T-helper 17 cell (primary cell): Measurements from ENCODE around the gene APLN. TPM values are rescaled to one million over a fixed set of nuclear protein-coding genes. Genes with fewer than 3 reads are reported as not detected.
A peak's percentile ranks its signal among the peaks of the same experiment; 100 is the strongest.

Experiments
- ATAC-seq: fragments of 150-1000 bp; cut with Tn5 transposase; 2 replicates; pipeline ENCODE4 v1.10.0; 2021; ENCODE audit warnings: mild to moderate bottlenecking, moderate library complexity
- DNase-seq, 3 donors: peaks; one replicate each; pipeline versions ENCODE4 v3.0.0 to v3.0.0-alpha.2; 2020 to 2021
- H3K9me3 ChIP-seq: one replicate; pipeline ENCODE4 v1.7.0; 2013; ENCODE audit warnings: low read length, mild to moderate bottlenecking; ENCODE audit not compliant: control insufficient read depth, poor library complexity, severe bottlenecking
- H3K27ac Mint-ChIP-seq: one replicate; pipeline ENCODE4 v1.8.0; 2022; ENCODE audit warnings: mild to moderate bottlenecking, moderate library complexity, mixed read lengths
- H3K27me3 Mint-ChIP-seq: one replicate; pipeline ENCODE4 v1.8.0; 2022; ENCODE audit warnings: mixed read lengths
- H3K36me3 Mint-ChIP-seq: one replicate; pipeline ENCODE4 v1.8.0; 2022; ENCODE audit warnings: low read depth, mixed read lengths
- H3K4me1 Mint-ChIP-seq: one replicate; pipeline ENCODE4 v1.8.0; 2022; ENCODE audit warnings: mild to moderate bottlenecking, mixed read lengths
- H3K4me3 Mint-ChIP-seq: one replicate; pipeline ENCODE4 v1.8.0; 2022; ENCODE audit warnings: mild to moderate bottlenecking, moderate library complexity, mixed read lengths
- total RNA-seq, 4 donors: library from RNA in 2 of 4; stranded (reverse) in 2 of 4; gene quantifications; one replicate each; pipeline ENCODE4 v1.2.3 and lab custom pipeline; 2022 to 2026

The APLN gene
- total RNA-seq, 2 donors from 2014 or later = not detected

- no peak for ATAC-seq
- no peak for DNase-seq
- no peaks in the 10 kb centered on the region for H3K9me3 ChIP-seq
- H3K36me3 Mint-ChIP-seq = no peaks in the 10 kb centered on the region
- H3K27ac Mint-ChIP-seq = no peak overlapping the region
- no peaks in the 10 kb centered on the region for H3K4me1 Mint-ChIP-seq
- no peaks in the 10 kb centered on the region for H3K27me3 Mint-ChIP-seq
- H3K4me3 Mint-ChIP-seq = no peak overlapping the region
These were observed 12.1 kb downstream of the APLN start for GRCh38 chrX:129642641-129643040.

DNA sequence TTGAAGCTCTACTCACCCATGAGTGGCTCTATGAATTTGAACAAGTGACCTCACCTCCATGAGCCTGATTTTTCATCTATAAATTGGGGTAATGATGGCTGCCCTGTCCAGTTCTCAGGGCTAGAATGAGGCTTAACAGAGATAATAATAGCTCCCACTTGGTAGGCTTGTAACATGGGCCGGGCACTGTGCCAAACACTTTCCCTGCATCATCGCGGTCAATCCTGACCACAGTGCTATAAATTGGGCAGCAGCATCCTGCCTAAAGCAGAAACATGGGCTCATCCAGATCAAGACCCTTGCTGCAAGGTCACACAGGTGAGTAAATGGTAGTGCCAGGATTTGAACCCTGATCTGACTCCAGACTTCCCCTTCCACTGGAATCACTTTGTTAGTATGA, 12.8 kb downstream of the APLN start:
- Mint-ChIP-seq H3K36me3 (no peaks in the 10 kb centered on the region), H3K27me3 (no peaks in the 10 kb centered on the region), H3K4me3 (no peak overlapping the region), H3K27ac (no peak overlapping the region), H3K4me1 (no peaks in the 10 kb centered on the region)
- ATAC-seq (no peak), DNase-seq (no peak)
- no peaks in the 10 kb centered on the region for H3K9me3 ChIP-seq

GRCh38 chrX:129641469-129641868, 13.3 kb downstream of the APLN start:
- H3K4me3 Mint-ChIP-seq = no peak overlapping the region
- no peaks in the 10 kb centered on the region for H3K4me1 Mint-ChIP-seq
- H3K9me3 ChIP-seq = no peaks in the 10 kb centered on the region
- ATAC-seq = no peak
- H3K36me3 Mint-ChIP-seq = no peaks in the 10 kb centered on the region
- H3K27ac Mint-ChIP-seq = no peak overlapping the region
- H3K27me3 Mint-ChIP-seq = no peaks in the 10 kb centered on the region
- DNase-seq = no peak

GRCh38 chrX:129640737-129641136, 14.0 kb downstream of the APLN start:
- Mint-ChIP-seq H3K4me1 (no peaks in the 10 kb centered on the region), H3K36me3 (no peaks in the 10 kb centered on the region), H3K27ac (no peak overlapping the region), H3K4me3 (no peak overlapping the region), H3K27me3 (no peaks in the 10 kb centered on the region)
- no peak for DNase-seq
- ATAC-seq = no peak
- no peaks in the 10 kb centered on the region for H3K9me3 ChIP-seq

DNA sequence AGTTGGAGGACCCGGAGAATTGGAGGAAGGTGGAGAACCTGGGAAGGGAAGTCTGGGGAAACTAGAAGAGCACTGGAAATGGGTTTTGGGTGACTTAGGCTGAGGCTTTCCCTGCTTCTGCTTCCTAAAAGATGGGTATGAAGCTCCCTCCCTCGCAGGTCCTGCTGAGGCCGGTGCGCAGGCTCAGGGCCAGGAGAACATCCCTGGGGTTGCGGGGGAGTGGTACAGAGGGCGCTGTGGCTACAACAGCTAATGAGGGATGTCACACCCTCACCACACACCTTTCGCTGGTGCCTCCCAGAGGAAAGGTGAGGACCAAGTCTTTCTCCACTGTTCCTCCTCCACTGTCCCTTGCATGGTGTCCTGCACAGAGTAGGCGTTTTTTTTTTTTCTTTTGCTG, 15.8 kb downstream of the APLN start:
- H3K36me3 Mint-ChIP-seq = no peaks in the 10 kb centered on the region
- no peaks in the 10 kb centered on the region for H3K4me1 Mint-ChIP-seq
- ATAC-seq = no peak
- H3K4me3 Mint-ChIP-seq = no peak overlapping the region
- DNase-seq = no peak
- no peak overlapping the region for H3K27ac Mint-ChIP-seq
- no peaks in the 10 kb centered on the region for H3K27me3 Mint-ChIP-seq
- no peaks in the 10 kb centered on the region for H3K9me3 ChIP-seq

- no peaks in the 10 kb centered on the region for H3K36me3 Mint-ChIP-seq
- no peaks in the 10 kb centered on the region for H3K27me3 Mint-ChIP-seq
- peak; percentile 86 for ATAC-seq
- no peaks in the 10 kb centered on the region for H3K9me3 ChIP-seq
- no peaks in the 10 kb centered on the region for H3K4me1 Mint-ChIP-seq
- H3K4me3 Mint-ChIP-seq = no peak overlapping the region
- peak; percentile 51 to 66 (median 55) for DNase-seq
- H3K27ac Mint-ChIP-seq = no peak overlapping the region
These were observed 17.3 kb downstream of the APLN start for GRCh38 chrX:129637217-129638109.

- no peaks in the 10 kb centered on the region for H3K9me3 ChIP-seq
- H3K4me3 Mint-ChIP-seq = no peak overlapping the region
- no peak overlapping the region for H3K27ac Mint-ChIP-seq
- H3K36me3 Mint-ChIP-seq = no peaks in the 10 kb centered on the region
- DNase-seq (no peak), ATAC-seq (no peak)
- no peaks in the 10 kb centered on the region for H3K27me3 Mint-ChIP-seq
- no peaks in the 10 kb centered on the region for H3K4me1 Mint-ChIP-seq
These were observed 18.5 kb downstream of the APLN start for GRCh38 chrX:129636175-129636681.

DNA sequence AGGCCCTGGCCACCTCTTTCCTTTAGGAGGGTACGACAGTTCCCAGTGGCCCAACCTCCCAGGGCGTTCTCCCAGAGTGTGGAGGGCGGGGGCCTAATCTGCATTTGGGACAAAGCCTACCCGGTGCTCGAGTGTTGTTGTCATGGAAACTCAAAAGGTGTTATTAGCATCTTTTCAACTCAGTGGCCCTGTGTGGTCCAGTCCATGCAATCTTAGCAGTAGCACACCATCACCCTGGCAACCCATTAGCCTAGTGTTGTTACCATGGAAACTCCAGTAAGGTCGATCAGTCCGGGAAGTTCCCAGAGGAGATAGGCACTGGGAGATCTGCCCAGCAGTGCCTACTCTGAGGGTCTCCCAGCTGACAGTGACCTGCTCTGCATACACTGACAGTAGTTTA, 20.2 kb downstream of the APLN start:
- no peak for ATAC-seq
- H3K27me3 Mint-ChIP-seq = no peaks in the 10 kb centered on the region

DNA sequence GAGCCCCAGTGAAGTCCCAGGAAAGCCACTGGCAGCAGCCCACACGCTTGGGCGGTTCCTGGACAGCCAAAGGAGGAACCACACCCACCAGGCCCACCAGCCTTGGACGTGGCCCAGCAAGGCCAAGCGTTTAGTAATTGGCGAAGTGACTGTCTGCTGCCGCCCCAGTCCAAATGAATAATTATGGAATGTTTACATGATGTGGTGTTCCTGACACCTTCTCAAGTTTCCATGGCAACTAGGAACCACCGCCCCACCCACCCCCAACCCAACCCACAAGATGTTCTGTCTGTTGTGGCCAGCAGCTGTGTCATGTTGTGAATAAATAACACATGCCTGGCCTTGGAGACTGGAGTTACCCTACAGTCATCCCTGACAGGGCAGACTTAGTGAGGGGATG, 22.3 kb downstream of the APLN start:
- Mint-ChIP-seq H3K27ac (no peak overlapping the region), H3K4me3 (no peak overlapping the region), H3K36me3 (no peaks in the 10 kb centered on the region), H3K27me3 (no peaks in the 10 kb centered on the region), H3K4me1 (no peaks in the 10 kb centered on the region)
- no peaks in the 10 kb centered on the region for H3K9me3 ChIP-seq
- DNase-seq = no peak
- no peak for ATAC-seq

More for the DNA sequence above, 20.2 kb downstream of the APLN start:
- Mint-ChIP-seq H3K27ac (no peak overlapping the region), H3K4me3 (no peak overlapping the region), H3K36me3 (no peaks in the 10 kb centered on the region), H3K4me1 (no peaks in the 10 kb centered on the region)
- DNase-seq = no peak
- no peaks in the 10 kb centered on the region for H3K9me3 ChIP-seq

DNA sequence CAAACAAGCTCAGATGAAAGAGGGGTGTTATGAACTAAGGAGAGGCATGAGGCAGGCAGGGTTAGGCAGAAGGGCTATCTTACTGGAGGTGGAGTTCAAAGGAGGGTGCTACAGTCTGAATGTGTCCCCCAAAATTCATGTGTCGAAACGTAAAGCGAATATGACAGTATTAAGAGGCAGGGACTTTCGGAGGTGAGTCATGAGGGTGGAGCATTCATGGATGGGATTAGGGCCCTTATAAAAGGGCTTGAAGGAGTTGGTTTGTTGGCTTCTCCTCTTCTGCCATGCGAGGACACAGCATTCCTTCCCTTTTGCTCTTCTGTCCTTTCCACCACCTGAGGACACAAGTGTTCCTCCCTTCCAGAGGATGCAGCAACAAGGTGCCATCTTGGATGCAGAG, 22.9 kb downstream of the APLN start:
- no peaks in the 10 kb centered on the region for H3K9me3 ChIP-seq
- no peak overlapping the region for H3K4me3 Mint-ChIP-seq
- H3K4me1 Mint-ChIP-seq = no peaks in the 10 kb centered on the region
- no peaks in the 10 kb centered on the region for H3K36me3 Mint-ChIP-seq
- DNase-seq (no peak), ATAC-seq (no peak)
- no peaks in the 10 kb centered on the region for H3K27me3 Mint-ChIP-seq
- H3K27ac Mint-ChIP-seq = no peak overlapping the region

DNA sequence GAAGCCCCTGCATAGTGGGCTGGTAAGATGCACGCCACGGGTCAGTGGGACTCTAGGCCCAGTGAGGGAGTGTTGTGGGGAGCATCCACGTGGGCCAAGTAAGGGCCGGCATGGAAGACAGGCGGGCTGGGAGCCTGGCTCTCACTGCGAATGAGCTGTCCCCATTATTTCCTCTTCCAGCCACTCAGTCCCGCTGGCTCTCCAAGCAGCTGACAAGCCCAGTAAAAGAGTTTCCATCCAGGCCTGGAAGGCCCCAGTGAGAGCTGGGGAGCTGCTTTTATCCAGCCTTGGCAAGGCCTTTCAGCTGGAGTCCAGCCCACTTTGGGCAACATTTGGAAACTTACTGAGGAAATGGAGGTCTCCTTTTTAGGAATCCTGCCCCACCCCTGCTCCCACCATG, 24.9 kb downstream of the APLN start:
- no peak for DNase-seq

DNA sequence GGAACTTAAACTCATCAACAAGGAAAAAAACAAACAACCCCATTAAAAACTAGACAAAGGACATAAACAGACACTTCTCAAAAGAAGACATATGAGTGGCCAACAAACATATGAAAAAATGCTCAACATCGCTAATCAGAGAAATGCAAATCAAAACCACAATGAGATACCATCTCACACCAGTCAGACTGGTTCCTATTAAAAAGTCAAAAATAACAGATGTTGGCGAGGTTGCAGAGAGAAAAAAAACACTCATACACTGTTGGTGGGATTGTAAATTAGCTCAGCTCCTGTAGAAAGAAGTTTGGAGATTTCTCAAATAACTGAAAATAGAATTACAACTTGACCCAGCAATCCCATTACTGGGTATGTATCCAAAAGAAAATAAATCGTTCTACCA, 28.7 kb downstream of the APLN start:
- H3K27me3 Mint-ChIP-seq = peaks cover 11% of the 10 kb centered on the region
- H3K27ac Mint-ChIP-seq = no peak overlapping the region
- H3K9me3 ChIP-seq = peaks cover 3% of the 10 kb centered on the region
- H3K36me3 Mint-ChIP-seq = no peaks in the 10 kb centered on the region
- no peak for ATAC-seq
- DNase-seq = no peak
- H3K4me1 Mint-ChIP-seq = peaks cover 4% of the 10 kb centered on the region
- no peak overlapping the region for H3K4me3 Mint-ChIP-seq

More for the DNA sequence above, 24.9 kb downstream of the APLN start:
- Mint-ChIP-seq H3K4me3 (no peak overlapping the region), H3K4me1 (peaks cover 4% of the 10 kb centered on the region), H3K36me3 (no peaks in the 10 kb centered on the region), H3K27ac (no peak overlapping the region), H3K27me3 (no peaks in the 10 kb centered on the region)
- ATAC-seq = no peak
- peaks cover 3% of the 10 kb centered on the region for H3K9me3 ChIP-seq

DNA sequence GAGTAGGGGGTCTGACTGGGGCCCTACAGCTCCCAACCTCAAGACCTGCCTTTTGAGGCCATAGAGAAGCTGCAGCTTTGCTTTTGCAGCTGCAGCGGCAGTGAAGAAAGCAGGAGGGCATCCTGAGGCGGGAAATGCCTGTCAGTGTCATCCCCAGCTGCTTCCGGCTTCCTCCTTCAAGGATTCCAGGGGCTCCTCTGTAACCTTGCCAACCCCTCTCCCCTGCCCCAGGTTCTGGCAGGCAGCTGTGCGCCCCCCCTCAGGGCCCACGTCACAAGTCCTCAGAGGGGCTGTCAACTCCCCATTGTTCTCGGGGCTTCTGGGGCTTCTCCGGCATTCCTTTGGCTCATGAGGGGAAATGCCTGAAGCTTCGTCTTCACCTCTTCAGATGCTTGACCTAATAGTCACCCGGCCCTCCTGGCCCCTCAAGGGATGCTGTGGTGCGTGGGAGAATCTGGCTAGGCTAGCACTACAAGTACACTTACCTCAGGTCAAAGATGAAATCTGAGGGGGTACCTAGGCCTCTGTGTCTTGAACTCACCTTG, 31.9 kb downstream of the APLN start:
- H3K9me3 ChIP-seq = peaks cover 3% of the 10 kb centered on the region
- ATAC-seq = no peak
- peaks cover 6% of the 10 kb centered on the region for H3K4me1 Mint-ChIP-seq
- H3K27me3 Mint-ChIP-seq = peaks cover 11% of the 10 kb centered on the region
- H3K36me3 Mint-ChIP-seq = no peaks in the 10 kb centered on the region
- H3K27ac Mint-ChIP-seq = no peak overlapping the region
- no peak for DNase-seq
- no peak overlapping the region for H3K4me3 Mint-ChIP-seq

DNA sequence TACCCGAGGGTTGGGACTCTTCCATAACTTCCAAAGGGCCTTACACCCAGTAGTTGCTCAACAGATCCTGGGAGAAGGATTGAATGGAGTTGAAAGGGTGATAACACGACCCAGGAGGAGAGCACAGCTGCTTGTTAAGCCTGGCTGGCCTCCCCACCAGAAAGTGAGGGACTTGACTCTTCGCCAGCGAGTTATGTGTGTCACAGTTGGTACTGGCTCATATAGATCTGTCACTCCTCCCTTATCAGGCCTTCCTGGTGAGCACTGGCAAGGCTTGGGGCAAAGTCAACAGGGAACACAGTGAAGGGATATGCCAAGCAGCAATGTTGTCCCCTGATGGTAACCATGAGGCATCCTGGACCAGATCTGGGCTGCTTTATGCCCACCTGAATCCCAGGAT, 35.8 kb downstream of the APLN start:
- peaks cover 3% of the 10 kb centered on the region for H3K4me1 Mint-ChIP-seq
- DNase-seq = no peak
- H3K4me3 Mint-ChIP-seq = no peak overlapping the region
- H3K27ac Mint-ChIP-seq = no peak overlapping the region
- ATAC-seq = no peak
- H3K36me3 Mint-ChIP-seq = no peaks in the 10 kb centered on the region
- H3K27me3 Mint-ChIP-seq = peaks cover 9% of the 10 kb centered on the region
- no peaks in the 10 kb centered on the region for H3K9me3 ChIP-seq
